OCI-LY1 (cell line): ENCODE results near the gene MCM10.

Experiments used
- H2AFZ ChIP-seq: fragments of 200-600 bp; sonication (generic), shearing (Covaris generic); 2 replicates; pipeline ENCODE4 v1.6.0; 2014; ENCODE audit warnings: antibody characterized with exemption, mild to moderate bottlenecking, low read length
- H3F3A ChIP-seq: fragments of 200-600 bp; sonication (generic), shearing (Covaris generic); 2 replicates; pipeline ENCODE4 v1.6.0; 2014; ENCODE audit warnings: mild to moderate bottlenecking, antibody characterized with exemption, low read length, moderate library complexity; ENCODE audit not compliant: insufficient read depth
- H3K27ac ChIP-seq: fragments of 200-600 bp; sonication (generic); 2 replicates; pipeline ENCODE4 v1.5.1; 2014; ENCODE audit warnings: low read length, mixed run types, mild to moderate bottlenecking, low read depth; ENCODE audit not compliant: poor library complexity, severe bottlenecking
- H3K27me3 ChIP-seq: fragments of 200-600 bp; sonication (generic); 2 replicates; pipeline ENCODE4 v1.6.0; 2014; ENCODE audit warnings: antibody characterized with exemption, mild to moderate bottlenecking, low read length, moderate library complexity; ENCODE audit not compliant: insufficient read depth
- H3K36me3 ChIP-seq: fragments of 200-600 bp; sonication (generic); 2 replicates; pipeline ENCODE4 v1.6.1; 2014; ENCODE audit warnings: mild to moderate bottlenecking, antibody characterized with exemption, low read length, moderate library complexity, mixed read lengths; ENCODE audit not compliant: insufficient read depth
- H3K4me1 ChIP-seq: fragments of 200-600 bp; sonication (generic); 2 replicates; pipeline ENCODE4 v1.5.1; 2014; ENCODE audit warnings: mild to moderate bottlenecking, low read length, moderate library complexity; ENCODE audit not compliant: insufficient read depth, severe bottlenecking
- H3K4me2 ChIP-seq: fragments of 200-600 bp; sonication (generic), shearing (Covaris generic); 2 replicates; pipeline ENCODE4 v1.6.1; 2014; ENCODE audit warnings: low read length
- H3K4me3 ChIP-seq: fragments of 200-600 bp; sonication (generic); 2 replicates; pipeline ENCODE4 v1.5.1; 2014; ENCODE audit warnings: low read length, low read depth, mild to moderate bottlenecking, mixed read lengths; ENCODE audit not compliant: poor library complexity, severe bottlenecking
- H3K79me2 ChIP-seq: fragments of 200-600 bp; shearing (Covaris generic); 2 replicates; pipeline ENCODE4 v1.6.1; 2016; ENCODE audit warnings: mixed run types, low read length, mixed read lengths; ENCODE audit not compliant: insufficient read depth
- H3K9ac ChIP-seq: fragments of 200-600 bp; sonication (generic), shearing (Covaris generic); 2 replicates; pipeline ENCODE4 v1.6.1; 2014; ENCODE audit warnings: mild to moderate bottlenecking, low read length, mixed read lengths
- H3K9me2 ChIP-seq: fragments of 200-600 bp; sonication (generic), shearing (Covaris generic); 2 replicates; pipeline ENCODE4 v1.6.1; 2014; ENCODE audit warnings: low read depth, mild to moderate bottlenecking, low read length, mixed read lengths
- H3K9me3 ChIP-seq: fragments of 200-600 bp; shearing (Covaris generic); 2 replicates; pipeline ENCODE4 v1.6.1; 2014; ENCODE audit warnings: low read length, mixed read lengths
- H4K20me1 ChIP-seq: fragments of 200-600 bp; sonication (generic), shearing (Covaris generic); 2 replicates; pipeline ENCODE4 v1.6.0; 2016; ENCODE audit warnings: mild to moderate bottlenecking, low read length; ENCODE audit not compliant: insufficient read depth
- EZH2 ChIP-seq: fragments of 200-600 bp; sonication (generic), shearing (Covaris generic); IDR thresholded peaks from 2 replicates; pipeline ENCODE4 v1.8.0; 2017; ENCODE audit warnings: borderline replicate concordance, mixed run types, mild to moderate bottlenecking, antibody characterized with exemption, low read length, moderate library complexity, mixed read lengths
- TF ChIP-seq, protein P1 (sequence below): fragments of 200-600 bp; sonication (generic), shearing (Covaris generic); IDR thresholded peaks from 2 replicates; pipeline ENCODE4 v1.5.1; 2017; ENCODE audit warnings: mild to moderate bottlenecking, antibody characterized with exemption, low read length, moderate library complexity, mixed read lengths

MCM10 gene

DNA sequence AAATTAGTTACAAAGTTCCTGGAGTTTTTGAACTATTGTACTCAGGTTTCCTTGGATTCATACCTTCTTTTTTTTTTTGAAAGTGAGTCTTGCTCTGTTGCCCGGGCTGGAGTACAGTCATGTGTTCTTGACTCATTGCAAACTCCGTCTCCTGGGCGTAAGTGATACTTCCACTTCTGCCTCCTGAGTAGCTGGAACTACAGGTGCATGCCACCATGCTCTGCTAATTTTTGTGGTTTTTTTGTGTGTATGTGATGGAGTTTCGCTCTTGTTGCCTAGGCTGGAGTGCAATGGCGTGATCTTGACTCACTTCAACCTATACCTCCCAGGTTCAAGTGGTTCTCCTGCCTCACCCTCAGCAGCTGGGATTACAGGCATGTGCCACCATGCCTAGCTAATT, 22.3 kb downstream of the MCM10 start:
- H3K9ac ChIP-seq, result no peak overlapping the region
- H3K4me1 ChIP-seq, result no peaks in the 10 kb centered on the region
- H3K4me3 ChIP-seq, result no peak overlapping the region
- no peak overlapping the region for H3K27ac ChIP-seq
- TF ChIP-seq, protein P1, sequence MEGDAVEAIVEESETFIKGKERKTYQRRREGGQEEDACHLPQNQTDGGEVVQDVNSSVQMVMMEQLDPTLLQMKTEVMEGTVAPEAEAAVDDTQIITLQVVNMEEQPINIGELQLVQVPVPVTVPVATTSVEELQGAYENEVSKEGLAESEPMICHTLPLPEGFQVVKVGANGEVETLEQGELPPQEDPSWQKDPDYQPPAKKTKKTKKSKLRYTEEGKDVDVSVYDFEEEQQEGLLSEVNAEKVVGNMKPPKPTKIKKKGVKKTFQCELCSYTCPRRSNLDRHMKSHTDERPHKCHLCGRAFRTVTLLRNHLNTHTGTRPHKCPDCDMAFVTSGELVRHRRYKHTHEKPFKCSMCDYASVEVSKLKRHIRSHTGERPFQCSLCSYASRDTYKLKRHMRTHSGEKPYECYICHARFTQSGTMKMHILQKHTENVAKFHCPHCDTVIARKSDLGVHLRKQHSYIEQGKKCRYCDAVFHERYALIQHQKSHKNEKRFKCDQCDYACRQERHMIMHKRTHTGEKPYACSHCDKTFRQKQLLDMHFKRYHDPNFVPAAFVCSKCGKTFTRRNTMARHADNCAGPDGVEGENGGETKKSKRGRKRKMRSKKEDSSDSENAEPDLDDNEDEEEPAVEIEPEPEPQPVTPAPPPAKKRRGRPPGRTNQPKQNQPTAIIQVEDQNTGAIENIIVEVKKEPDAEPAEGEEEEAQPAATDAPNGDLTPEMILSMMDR, result no peak
- no peak for TF ChIP-seq EZH2
- H2AFZ ChIP-seq, result no peak overlapping the region
- H3K79me2 ChIP-seq, result no peaks in the 10 kb centered on the region
- H3K9me3 ChIP-seq, result no peaks in the 10 kb centered on the region
- H3K4me2 ChIP-seq, result no peak overlapping the region
- no peaks in the 10 kb centered on the region for H3F3A ChIP-seq
- H4K20me1 ChIP-seq, result no peaks in the 10 kb centered on the region
- peaks cover 93% of the 10 kb centered on the region for H3K36me3 ChIP-seq
- H3K9me2 ChIP-seq, result no peaks in the 10 kb centered on the region
- no peaks in the 10 kb centered on the region for H3K27me3 ChIP-seq

DNA sequence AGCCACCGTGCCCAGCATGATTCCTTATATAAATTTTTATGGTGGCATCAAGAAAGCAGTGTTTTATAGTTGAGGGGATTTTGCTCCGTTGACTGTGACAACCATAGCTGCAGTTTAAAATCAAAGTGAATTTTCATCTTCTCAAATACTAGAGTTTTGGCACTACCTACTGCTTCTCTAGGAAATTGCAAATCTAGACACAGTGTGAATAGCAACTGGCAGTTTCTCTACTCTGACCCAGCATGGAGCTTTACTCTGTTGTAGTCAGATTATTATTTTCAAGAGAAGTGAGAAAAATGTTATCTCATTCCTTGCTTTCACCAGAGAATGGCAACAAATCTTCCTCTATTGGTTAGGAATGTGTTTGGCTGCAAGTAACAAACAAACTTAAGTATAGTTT, 22.9 kb downstream of the MCM10 start:
- Histone ChIP-seq H3F3A (no peaks in the 10 kb centered on the region), H3K4me2 (no peak overlapping the region), H4K20me1 (no peaks in the 10 kb centered on the region), H3K27me3 (no peaks in the 10 kb centered on the region), H3K9me3 (no peaks in the 10 kb centered on the region), H3K4me3 (no peak overlapping the region), H3K79me2 (no peaks in the 10 kb centered on the region), H3K9me2 (no peaks in the 10 kb centered on the region), H2AFZ (no peak overlapping the region), H3K9ac (no peak overlapping the region), H3K4me1 (no peaks in the 10 kb centered on the region), H3K36me3 (peaks cover 90% of the 10 kb centered on the region), H3K27ac (no peak overlapping the region)
- no peak for TF ChIP-seq EZH2
- TF ChIP-seq, protein P1, result no peak

DNA sequence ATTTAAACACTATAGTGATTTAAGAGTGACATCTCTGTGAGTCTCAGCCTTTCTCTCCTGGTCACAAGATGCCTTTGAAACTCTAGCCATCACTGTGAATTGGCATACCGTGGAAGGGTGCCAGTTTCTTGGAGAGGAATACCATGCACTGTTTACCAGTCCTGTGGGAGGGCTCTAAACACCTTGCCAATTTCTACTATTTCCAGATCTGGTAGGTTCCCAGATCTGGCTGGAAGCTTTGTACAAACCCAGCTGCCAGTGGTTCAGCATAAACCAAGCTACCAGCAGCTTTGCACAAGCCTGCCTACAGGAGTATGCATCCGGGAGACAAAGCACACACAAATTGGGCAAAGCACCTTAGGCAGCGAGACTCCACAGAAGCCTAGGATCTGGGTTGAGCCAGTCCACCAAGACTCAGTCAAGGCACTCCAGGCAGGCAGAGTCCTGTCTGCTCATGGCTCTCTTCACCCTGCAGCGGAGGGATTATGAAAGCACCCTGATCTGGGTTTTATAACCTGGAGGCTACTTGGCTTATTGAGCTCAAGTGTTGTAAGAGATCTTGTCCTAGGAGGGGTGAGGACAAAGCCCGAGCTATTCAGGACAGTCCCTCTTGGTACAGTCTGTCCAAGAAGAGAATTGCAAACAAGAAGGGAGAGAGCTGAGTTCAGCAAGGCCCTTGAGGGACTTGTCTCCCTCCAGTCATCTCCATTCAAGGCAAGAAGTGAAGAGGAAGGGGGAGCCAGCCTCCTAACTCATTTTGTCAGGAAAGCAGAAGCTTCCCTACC, 23.6 kb downstream of the MCM10 start:
- TF ChIP-seq, protein P1, result no peak
- TF ChIP-seq EZH2, result no peak
- H3K9me3 ChIP-seq, result no peaks in the 10 kb centered on the region
- H3K4me2 ChIP-seq, result no peak overlapping the region
- no peaks in the 10 kb centered on the region for H3K4me1 ChIP-seq
- no peak overlapping the region for H3K9ac ChIP-seq
- H4K20me1 ChIP-seq, result no peaks in the 10 kb centered on the region
- H3K4me3 ChIP-seq, result no peak overlapping the region
- H3K79me2 ChIP-seq, result no peaks in the 10 kb centered on the region
- no peak overlapping the region for H3K27ac ChIP-seq
- H2AFZ ChIP-seq, result no peak overlapping the region
- H3K36me3 ChIP-seq, result peaks cover 84% of the 10 kb centered on the region
- H3K9me2 ChIP-seq, result no peaks in the 10 kb centered on the region
- no peaks in the 10 kb centered on the region for H3F3A ChIP-seq
- no peaks in the 10 kb centered on the region for H3K27me3 ChIP-seq
